Choroid plexus epithelial cell (primary cell): ENCODE data around the gene GNA14.
A peak's percentile ranks its signal among the peaks of the same experiment; 100 is the strongest.

ENCODE experiments used
- DNase-seq: peaks from one replicate; pipeline ENCODE4 v3.0.0-alpha.2; 2010; ENCODE audit warnings: low read depth
- H3K4me3 ChIP-seq: 2 replicates; pipeline ENCODE4 v1.5.1; 2011; ENCODE audit warnings: low read depth, mild to moderate bottlenecking, control low read depth, low read length, moderate library complexity
- CTCF ChIP-seq: conservative IDR thresholded peaks from 2 replicates; pipeline ENCODE4 v1.5.1; 2011; ENCODE audit warnings: low read depth, mild to moderate bottlenecking, control low read depth, inconsistent platforms, low read length, moderate library complexity

Gene GNA14

GRCh38 chr9:77601476-77602099 lies 46.5 kb downstream of the GNA14 start:
- TF ChIP-seq CTCF: no peak
- no peak overlapping the region for H3K4me3 ChIP-seq
- DNase-seq: no peak

DNA sequence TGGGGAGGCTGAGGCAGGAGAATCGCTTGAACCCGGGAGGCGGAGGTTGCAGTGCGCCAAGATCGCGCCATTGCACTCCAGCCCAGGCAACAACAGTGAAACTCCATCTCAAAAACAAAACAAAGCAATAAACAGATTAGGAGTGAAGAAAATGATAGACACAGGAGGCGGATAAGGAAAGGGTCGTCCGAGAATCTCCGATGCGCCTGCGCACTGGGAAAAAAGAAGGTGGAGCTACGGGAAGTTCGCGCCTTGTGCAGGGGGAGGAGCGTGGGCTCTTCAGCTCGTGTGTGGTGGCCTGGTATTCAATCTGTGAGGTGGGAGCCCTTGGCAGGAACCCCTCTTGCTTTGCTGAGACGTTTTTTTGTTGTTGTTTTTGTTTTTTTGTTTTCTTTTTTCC lies 47.3 kb downstream of the GNA14 start:
- TF ChIP-seq CTCF: no peak
- no peak for DNase-seq
- H3K4me3 ChIP-seq: no peak overlapping the region

- no peak for TF ChIP-seq CTCF
- no peak overlapping the region for H3K4me3 ChIP-seq
- DNase-seq: no peak
Observed at GRCh38 chr9:77599492-77599891, 48.6 kb downstream of the GNA14 start.

GRCh38 chr9:77598991-77599390 lies 49.1 kb downstream of the GNA14 start:
- no peak overlapping the region for H3K4me3 ChIP-seq
- no peak for DNase-seq
- no peak for TF ChIP-seq CTCF

GRCh38 chr9:77598524-77598923 lies 49.6 kb downstream of the GNA14 start:
- TF ChIP-seq CTCF: no peak
- H3K4me3 ChIP-seq: no peak overlapping the region
- DNase-seq: peak; percentile 77

GRCh38 chr9:77597057-77597456 lies 51.1 kb downstream of the GNA14 start:
- H3K4me3 ChIP-seq: no peak overlapping the region
- TF ChIP-seq CTCF: no peak
- DNase-seq: peak; percentile 78

DNA sequence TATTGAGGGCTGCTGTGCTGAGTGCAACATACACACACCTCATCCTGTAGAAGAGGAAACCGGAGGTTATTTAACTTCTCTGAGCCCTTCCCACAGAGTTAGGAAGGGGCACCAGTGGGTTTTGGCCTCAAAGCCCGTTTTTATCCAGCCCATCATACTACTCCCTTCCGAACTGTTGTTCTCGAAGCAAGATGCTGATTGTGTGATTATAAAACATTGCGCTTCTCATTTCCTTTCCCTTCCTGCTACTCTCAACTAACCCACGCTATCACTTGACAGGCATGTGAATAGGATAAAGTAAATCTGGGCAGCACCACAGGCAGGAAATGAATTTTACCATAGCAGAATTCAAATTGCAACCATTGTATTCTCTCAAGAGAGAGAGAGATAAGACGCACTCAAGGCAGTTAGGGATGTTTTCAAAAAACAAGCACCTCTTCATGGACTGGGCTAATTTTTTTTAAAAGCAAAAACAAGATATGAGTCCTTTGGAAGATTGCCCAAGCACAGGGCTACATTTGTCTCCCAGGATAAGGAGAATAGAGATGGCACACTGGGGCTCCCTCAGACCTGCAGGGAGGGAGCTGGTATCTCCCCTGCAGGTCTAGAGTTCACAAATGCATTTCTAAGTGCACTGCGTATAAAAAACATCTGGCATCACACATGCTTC lies 52.6 kb downstream of the GNA14 start:
- peak; percentile 35 for DNase-seq
- no peak for TF ChIP-seq CTCF
- no peak overlapping the region for H3K4me3 ChIP-seq
